GM21723 (cell line): ENCODE data around the gene SORCS2.

Experiments
- ATAC-seq: cut with Tn5 transposase; IDR thresholded peaks from one replicate; pipeline ENCODE4 v1.9.1; 2021; ENCODE audit warnings: mild to moderate bottlenecking, moderate library complexity; ENCODE audit not compliant: unreplicated experiment

Gene SORCS2

DNA sequence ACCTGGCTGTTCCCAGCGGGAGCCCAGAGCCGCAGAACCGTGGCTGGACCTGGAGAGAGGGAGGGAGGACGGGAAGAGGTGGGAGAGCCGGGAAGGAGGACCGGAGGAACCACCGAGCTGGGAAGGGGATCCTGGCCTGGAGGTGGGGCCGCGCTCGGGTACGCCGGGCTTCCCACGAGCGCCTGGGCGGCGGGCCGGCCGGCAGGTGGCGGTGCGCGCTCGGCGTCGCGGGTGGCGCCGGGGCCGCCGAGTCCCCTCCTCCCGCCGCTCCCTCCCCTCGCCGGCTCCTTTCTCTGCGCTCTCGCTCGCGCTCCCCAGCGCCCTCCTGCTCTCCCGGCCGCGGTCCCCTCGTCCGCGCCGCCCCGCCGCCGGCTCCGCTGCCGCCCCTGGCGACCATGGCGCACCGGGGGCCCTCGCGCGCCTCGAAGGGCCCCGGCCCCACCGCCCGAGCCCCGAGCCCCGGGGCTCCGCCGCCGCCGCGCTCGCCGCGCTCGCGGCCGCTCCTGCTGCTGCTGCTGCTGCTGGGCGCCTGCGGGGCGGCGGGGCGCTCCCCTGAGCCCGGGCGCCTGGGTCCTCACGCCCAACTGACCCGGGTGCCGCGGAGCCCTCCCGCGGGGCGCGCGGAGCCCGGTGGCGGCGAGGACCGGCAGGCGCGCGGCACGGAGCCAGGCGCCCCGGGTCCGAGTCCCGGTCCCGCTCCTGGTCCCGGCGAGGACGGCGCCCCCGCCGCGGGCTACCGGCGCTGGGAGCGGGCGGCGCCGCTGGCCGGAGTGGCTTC, at the start of gene SORCS2:
TSS of gene SORCS2 (plus strand) at position 287 of the 778 bp plus-strand sequence.
- ATAC-seq = no peak

DNA sequence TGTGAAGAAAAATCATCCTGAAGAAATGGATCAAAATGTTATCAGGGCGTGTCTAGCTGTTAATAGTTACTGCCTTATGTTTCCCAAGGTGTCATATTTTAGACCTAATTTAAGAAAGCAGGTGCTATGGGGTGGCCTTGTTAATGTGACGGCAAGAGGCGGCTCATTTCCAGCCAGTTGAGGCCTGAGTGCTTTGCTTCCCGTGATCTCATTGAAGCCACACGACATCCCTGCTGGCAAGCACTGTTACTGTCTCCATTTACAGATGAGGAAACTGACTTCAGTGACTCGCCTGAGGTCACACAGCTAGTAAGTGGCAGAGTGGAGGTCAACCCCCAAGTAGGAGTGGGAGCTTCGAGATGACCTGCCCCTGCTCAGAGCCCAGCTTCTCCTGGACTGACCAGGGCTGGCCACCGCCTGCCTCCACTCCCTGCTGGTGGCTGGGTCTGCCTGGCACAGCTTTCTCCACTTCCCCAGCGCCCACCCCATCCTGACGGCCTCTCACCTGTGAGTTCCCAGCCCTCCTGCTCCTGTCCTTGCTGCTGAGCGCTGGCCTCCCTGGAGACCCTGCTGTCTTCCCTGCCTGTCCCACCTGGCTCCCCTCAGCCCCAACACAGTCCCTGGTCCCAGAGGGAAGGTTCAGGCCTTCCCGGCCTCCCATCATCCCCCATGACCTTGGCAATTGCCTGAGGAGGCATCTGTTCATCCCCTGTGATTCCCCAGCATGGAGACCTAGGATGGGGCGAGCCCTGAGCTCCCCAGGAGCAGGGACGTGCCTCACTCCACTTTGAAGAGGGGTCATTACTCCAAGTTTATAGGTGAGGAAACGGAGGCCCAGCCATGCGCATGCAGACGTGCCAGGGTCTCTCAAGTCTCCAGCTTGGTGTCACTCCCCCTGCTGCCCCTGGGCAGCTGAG, 47.7 kb upstream of the SORCS2 start:
- ATAC-seq = no peak

GRCh38 chr4:7145291-7145934, 46.9 kb upstream of the SORCS2 start:
- no peak for ATAC-seq

DNA sequence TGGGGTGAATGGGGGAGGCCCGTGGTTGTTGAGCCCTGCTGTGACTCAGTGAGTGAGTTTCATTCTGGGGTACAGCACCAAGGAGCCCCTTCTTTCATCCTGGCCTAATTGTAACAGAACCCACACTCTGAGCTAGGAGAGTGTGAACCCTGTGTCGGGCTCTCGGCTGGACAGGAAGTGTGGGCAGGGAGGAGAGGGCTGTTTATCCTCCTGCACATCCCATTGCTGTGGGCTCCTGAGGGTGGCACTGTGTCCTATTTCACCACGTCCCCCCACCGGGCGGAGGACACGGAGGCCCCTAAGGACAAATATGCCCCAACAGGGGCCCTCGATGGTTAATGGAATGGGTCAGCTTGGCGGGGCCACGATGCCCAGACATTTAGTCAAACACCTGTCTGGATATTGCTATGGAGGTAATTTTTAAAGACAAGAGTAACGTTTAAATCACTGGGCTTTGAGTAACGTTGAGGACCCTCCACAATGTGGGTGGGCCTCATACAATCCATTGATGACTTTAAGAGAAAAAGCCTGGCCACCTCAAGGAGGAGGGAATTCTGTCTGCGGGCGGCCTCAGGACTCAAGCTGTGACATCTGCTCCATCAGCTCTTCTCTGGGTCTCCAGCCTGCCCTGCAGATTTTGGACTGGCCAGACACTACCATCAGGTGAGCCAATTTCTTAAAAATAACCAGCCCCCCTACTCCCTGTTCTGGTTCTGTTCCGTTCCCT, 46.1 kb upstream of the SORCS2 start:
- ATAC-seq = no peak

DNA sequence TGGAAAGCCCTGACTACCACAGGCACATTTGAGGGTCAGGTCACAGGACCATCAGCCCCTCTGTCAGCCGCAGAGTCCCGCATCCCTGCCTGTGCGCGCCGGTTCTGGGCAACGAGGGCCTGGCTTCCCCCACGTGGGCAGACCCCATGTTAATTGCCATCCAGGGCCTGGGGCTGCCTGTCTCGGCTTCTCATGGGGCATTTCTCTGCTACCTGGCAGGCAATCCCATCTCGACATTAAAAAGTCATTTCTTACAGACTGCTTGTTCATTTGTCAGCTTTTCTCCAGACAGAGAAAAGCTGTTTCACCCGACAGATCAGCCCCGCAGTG, 45.6 kb upstream of the SORCS2 start:
- no peak for ATAC-seq

DNA sequence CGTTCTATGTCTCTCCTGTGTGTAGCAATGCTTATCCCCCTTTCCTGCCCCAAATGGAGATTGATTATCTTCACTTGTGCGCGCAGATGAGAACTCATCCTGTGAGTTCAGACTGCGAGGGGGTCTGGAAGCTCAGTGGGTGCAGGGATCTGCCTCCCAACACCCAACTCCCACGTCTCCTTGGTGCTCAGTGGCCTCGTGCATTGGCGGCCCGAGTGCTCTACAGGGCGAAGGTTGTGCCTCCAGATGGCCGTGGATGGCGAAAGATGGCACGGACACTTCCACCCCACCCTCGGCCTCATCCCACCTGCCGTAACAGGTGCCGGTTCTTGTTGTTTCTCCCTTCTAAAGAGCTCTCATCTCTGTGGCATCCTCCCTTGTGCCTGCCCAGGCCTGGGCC, 45.1 kb upstream of the SORCS2 start:
- no peak for ATAC-seq

GRCh38 chr4:7147661-7148310, 44.6 kb upstream of the SORCS2 start:
- no peak for ATAC-seq

GRCh38 chr4:7148337-7148736, 44.0 kb upstream of the SORCS2 start:
- ATAC-seq = no peak

DNA sequence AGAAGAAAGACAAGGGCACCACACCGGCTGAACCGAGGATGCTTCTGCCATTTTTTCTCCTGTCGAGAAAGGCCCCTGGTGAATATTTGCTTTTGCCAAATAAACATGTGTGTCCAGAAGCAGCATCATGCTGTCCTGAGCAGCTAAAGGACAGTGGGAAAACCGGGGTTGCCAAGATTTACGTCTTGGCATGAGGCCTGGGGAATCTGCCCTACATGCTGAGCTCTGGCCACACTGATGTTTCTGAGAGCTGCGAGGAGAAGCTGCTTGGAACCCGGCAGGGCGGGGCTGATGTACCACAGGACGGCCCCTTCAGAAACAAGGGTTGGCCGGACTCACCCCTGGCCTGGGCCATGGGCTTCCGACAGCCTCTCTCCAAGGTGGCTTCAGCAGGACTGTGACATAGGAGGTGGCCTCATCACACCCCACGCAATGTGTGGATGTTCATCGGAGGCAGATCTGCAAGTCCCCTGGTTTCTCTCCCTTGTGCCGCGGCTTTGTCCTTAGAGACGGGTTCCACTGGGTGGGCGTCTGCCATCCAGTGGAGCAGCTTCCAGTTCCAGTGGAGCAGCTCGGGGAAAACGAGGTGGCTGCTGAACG, 42.2 kb upstream of the SORCS2 start:
- no peak for ATAC-seq

- no peak for ATAC-seq
These were observed 40.6 kb upstream of the SORCS2 start for GRCh38 chr4:7151668-7152227.

GRCh38 chr4:7153711-7154110, 38.6 kb upstream of the SORCS2 start:
- ATAC-seq = no peak

DNA sequence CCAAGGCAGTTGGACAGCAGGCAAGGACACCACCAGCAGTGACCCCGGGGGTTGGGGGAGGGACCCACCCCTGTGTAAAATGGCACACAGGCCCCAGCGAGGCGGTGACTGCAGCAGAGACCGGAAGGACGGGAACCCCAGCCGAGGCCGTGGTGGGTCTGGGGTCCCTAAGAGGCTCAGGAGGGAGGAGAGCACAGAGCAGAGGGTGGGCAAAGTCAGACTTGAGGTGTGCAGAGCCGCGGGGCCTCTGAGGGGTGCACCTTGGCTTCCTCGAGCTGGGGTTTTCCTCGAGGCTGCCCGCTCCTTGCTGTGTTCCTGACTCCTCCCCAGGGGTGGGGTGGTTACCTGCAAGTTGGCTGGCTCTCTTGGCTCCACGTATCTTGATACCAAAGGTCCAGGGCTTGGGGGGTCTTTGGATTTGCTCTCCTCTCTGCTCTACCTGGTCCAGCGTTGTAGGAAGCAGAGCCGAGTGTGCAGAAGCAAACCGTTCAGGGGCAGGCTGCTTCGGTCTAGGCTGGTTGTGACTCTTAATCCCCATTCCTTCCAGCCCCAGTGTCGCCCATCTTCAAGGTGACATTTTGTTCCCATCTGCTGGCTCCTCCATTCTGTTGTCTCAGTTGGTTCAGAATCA, 37.9 kb upstream of the SORCS2 start:
- no peak for ATAC-seq

GRCh38 chr4:7155590-7156071, 36.7 kb upstream of the SORCS2 start:
- ATAC-seq = no peak

DNA sequence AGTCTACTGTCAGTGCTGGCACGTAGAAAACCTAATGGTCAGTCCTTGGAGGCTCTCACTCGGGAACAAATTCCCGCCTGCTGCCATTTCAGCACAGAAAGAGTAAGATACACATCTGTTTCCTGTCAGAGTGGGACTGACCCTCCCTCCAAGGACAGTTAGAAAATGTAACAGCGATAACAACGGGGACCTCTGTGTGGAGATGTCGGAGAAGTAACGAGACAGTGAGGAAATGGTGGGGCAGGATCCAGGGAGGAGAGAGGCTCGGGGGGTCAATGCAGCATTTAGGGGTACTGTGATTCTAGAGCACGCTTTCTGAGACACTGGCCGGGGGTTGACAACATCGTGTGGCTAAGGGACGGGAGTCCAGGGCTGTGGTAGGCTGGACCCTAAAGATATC, 36.0 kb upstream of the SORCS2 start:
- no peak for ATAC-seq

DNA sequence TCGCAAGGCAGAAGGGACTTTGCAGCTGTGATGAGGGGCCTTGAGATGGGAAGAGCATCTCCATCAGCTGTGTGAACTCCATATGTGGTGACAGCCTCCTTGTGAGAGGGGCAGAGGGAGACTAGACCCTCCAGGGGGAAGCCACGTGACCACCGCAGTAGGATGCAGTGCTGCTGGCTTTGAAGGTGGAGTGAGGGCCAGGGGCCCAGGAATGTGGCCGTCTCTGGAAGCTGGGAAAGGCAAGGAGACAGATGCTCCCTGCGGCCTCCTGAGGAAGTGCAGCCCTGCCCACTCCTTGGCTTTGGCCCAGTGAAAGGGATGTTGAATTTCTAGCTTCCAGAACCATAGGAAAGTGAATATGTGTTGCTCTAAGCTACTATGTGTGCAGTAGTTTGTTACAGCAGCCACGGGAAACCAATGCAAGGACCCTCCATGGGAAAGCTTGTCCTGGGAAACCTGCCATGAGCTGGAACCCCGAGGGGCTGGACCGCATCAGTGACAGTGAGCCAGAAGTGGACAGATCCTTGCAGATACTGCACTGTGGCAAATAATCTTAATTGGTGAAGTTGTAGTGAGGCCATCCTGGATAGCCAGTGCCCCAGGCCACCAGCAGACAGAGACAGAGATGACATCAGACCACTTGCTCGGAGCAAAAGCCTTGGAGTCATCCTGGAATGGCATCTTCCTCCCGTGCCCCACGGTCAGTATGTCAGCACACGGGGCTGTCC, 35.4 kb upstream of the SORCS2 start:
- no peak for ATAC-seq

GRCh38 chr4:7157666-7158065, 34.7 kb upstream of the SORCS2 start:
- no peak for ATAC-seq

DNA sequence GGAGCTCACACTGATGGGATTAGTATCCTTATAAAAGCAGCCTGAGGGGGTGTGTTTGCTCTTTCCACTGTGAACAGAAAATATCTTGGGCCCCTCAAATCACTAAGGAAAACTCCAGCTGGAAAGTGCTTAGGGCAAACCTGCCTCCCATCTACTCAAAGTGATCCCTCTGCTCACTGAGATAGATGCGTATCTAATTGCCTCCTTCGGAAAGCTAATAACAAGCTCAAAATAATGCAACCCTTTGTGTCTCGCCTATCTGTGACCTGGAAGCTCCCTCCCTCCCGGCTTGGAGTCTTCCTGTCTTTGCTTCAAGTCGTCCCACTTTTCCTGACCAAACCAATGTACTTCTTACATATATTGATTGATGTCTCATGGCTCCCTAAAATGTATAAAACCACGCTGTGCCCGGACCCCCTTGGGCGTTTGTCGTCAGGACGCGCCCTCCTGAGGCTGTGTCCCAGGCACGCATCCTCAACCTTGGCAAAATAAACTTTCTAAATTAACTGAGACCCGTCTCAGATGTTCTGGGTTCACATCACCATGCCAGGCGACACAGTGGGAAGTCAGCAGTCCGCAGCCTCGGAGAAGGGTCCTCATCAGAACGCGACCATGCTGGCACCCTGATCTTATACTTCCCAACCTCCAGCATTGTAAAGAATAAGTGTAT, 34.1 kb upstream of the SORCS2 start:
- no peak for ATAC-seq

DNA sequence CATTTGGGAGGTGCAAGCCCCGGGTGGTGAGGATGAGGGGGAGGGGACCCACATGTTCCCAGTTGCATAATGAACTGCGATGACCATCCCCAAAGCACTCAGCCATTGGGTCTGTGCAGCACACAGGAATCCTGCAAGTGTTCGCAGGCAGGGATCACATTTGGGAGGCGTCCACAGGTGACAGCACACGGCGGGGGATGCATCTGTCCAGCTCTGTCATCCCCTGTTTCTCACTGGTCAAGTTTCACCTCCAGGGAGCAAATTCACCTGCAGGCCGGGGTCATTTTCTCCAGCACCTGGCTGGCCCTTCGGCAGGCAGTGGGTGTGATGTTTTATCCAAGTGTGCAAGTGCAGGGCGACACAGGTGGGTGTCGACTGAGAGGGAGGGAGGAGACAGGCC, 33.3 kb upstream of the SORCS2 start:
- no peak for ATAC-seq
